ENCODE results near the gene IFNL1. TPM values are rescaled to one million over a fixed set of nuclear protein-coding genes. Genes with fewer than 3 reads are reported as not detected.

Gene IFNL1
- total RNA-seq, 4 donors from 2014 or later, result not detected

DNA sequence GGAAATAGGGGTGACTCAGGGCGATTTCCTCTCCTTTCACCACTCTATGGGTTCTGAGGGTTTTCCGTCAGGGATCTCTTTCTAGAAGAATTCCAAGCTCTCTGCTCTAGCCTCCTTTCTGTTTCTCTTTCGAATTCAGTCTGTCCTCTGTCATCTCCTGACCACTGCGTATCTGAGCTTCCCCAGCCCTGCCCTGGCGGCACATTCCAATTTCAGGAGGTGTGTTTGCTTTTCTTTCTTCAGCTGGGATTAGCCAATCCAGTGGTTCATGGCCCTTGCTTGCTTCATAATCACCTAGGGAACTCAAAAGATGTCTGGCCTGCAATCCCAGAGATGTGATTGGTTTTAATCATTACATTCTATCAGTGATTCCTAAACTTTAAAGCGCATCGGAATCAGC lies 18.6 kb upstream of the IFNL1 start:
- TF ChIP-seq, protein P1, sequence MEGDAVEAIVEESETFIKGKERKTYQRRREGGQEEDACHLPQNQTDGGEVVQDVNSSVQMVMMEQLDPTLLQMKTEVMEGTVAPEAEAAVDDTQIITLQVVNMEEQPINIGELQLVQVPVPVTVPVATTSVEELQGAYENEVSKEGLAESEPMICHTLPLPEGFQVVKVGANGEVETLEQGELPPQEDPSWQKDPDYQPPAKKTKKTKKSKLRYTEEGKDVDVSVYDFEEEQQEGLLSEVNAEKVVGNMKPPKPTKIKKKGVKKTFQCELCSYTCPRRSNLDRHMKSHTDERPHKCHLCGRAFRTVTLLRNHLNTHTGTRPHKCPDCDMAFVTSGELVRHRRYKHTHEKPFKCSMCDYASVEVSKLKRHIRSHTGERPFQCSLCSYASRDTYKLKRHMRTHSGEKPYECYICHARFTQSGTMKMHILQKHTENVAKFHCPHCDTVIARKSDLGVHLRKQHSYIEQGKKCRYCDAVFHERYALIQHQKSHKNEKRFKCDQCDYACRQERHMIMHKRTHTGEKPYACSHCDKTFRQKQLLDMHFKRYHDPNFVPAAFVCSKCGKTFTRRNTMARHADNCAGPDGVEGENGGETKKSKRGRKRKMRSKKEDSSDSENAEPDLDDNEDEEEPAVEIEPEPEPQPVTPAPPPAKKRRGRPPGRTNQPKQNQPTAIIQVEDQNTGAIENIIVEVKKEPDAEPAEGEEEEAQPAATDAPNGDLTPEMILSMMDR (IDR thresholded peaks at IDR 0.05; ENCODE audit: low read depth), result no peak

DNA sequence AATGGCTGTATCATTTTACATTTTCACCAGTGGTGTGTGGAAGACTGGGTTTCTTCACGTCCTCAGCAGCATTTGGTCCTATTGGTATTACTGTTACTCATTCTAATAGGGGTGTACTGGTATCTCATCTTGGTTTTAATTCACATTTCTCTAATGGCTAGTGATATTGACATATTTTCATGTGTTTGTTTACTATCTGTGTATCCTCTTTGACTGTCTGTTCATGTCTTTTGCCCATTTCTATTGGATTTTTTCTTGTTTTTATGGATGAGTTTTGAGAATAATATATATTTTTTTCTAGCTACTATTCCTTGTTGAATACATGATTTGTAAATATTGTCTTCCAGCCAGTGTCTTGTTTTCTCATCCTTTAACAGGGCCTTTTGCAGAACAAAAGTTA lies 14.2 kb upstream of the IFNL1 start:
- TF ChIP-seq, protein P1 (IDR thresholded peaks at IDR 0.05; ENCODE audit: low read depth), result no peak

DNA sequence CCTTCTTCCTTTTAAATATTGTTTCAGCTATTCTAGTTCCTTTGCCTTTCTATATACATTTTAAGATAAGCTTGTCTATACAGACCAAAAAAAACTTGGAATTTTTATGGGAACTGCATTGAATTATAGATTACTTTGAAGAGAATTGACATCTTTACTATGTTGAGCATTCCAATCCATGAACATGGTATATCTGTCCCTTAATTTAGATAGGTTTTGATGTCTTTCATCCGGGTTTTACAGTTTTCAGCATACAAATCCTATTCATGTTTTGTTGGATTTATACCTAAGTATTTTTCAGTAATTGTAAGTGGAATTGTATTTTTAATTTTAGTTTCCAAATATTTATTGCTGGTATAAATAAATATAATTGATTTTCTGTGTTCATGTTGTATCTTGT lies 12.2 kb upstream of the IFNL1 start:
- TF ChIP-seq, protein P1 (IDR thresholded peaks at IDR 0.05; ENCODE audit: low read depth), result no peak

DNA sequence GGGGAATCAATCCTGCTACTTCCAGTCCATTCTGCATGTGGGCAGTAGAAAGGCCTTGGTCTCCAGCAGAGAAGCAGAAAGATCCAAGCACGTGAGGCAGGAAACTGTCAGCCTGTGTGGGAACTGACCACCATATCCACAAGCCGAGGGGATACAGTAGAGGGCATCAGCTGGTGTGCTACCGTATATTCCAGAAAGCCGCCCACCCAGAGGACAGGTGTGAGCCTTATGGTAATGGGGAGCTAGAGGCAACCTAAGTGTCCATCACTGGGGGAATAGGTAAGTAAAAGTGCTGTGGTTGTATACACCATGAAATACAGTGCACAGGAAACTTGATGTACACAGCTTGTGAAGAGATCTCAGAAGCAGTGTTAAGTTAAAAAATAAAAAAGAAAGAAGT lies 2.8 kb upstream of the IFNL1 start:
- TF ChIP-seq, protein P1 (IDR thresholded peaks at IDR 0.05; ENCODE audit: low read depth), result no peak

DNA sequence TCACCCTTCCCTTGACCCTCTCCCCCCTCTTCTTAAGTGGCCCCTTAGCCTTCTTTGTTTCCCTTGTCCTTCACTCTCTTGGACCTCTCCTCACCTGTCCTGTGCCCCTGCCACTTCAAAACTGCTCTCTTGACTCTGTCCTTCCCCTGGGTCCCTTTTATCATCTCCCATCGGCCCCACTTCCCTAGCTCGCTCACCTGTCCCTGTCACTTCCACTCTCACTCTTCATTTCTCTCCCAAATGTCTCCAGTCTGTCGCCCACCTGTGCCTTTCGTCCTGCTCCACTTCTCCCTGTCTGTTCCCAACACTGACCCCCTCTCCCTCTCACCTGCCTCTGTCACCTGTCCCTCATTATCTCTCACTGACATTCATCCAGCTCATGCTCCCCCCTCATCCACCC lies 699 bp downstream of the IFNL1 start:
- TF ChIP-seq, protein P1 (IDR thresholded peaks at IDR 0.05; ENCODE audit: low read depth), result no peak

DNA sequence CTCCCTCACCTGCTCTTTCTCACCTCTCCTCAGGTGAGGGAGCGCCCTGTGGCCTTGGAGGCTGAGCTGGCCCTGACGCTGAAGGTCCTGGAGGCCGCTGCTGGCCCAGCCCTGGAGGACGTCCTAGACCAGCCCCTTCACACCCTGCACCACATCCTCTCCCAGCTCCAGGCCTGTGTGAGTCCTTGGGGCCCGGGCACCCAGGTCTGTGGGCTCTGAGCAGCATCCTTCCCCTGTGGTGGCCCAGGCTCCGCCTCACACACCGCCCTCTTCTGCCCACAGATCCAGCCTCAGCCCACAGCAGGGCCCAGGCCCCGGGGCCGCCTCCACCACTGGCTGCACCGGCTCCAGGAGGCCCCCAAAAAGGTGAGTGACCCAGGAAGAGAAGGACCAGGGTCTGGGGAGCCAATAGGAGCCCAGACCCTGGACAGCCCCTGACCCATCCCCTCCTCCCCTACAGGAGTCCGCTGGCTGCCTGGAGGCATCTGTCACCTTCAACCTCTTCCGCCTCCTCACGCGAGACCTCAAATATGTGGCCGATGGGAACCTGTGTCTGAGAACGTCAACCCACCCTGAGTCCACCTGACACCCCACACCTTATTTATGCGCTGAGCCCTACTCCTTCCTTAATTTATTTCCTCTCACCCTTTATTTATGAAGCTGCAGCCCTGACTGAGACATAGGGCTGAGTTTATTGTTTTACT lies 1.9 kb downstream of the IFNL1 start:
- TF ChIP-seq, protein P1 (IDR thresholded peaks at IDR 0.05; ENCODE audit: low read depth), result no peak

DNA sequence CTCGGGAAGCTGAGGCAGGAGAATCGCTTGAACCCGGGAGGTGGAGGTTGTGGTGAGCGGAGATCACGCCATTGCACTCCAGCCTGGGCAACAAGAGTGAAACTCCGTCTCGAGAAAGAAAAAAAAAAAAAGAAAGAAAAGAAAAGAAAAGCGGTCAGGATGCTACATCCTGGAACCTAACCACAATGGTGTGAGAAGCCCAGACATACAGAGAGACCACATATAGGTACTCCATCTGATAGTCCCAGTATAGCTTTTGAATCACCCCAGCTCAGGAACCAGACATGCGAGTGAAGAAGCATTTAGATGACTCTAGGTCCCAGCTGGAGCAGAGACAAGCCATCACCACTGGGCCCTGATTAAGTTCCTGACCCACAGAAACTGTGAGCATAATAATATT lies 3.2 kb downstream of the IFNL1 start:
- TF ChIP-seq, protein P1 (IDR thresholded peaks at IDR 0.05; ENCODE audit: low read depth), result no peak

Measured in subcutaneous adipose tissue (tissue), 4 donors.